Adrenal gland (tissue), 5 donors: ENCODE data around the gene STXBP2.

Experiments
- CTCF ChIP-seq, 6 experiments: fragments of 450-650 bp in 4 of 6; fragments of 200-600 bp in 2 of 6; sonication (generic) in 1 of 6; IDR thresholded peaks; 1 replicate in 5 of 6; 2 replicates in 1 of 6; pipeline versions ENCODE4 v1.5.1 to v1.8.0; 2016 to 2021; ENCODE audit warnings: antibody characterized with exemption in 6 of 6, mild to moderate bottlenecking in 2 of 6, moderate library complexity in 1 of 6
- POLR2A ChIP-seq, 2 donors: fragments of 450-650 bp; IDR thresholded peaks; one replicate each; pipeline ENCODE4 v1.6.1; 2017; ENCODE audit warnings: antibody characterized with exemption in 2 of 2, mild to moderate bottlenecking in 2 of 2, moderate library complexity in 1 of 2
- donor health status: DM: no; HTN: no; CAD: no.

- TF ChIP-seq CTCF (IDR thresholded peaks at IDR 0.05) (no peak), POLR2A (IDR thresholded peaks at IDR 0.05) (no peak)
Observed at GRCh38 chr19:7600721-7601120, 36.2 kb upstream of the STXBP2 start.
